Femur (tissue), 1 donor: ENCODE measurements around the gene KIDINS220.
A peak's percentile ranks its signal among the peaks of the same experiment; 100 is the strongest.

ENCODE experiments used
- DNase-seq: peaks from one replicate; pipeline ENCODE4 v3.0.0-alpha.2; 2017

KIDINS220 gene

DNA sequence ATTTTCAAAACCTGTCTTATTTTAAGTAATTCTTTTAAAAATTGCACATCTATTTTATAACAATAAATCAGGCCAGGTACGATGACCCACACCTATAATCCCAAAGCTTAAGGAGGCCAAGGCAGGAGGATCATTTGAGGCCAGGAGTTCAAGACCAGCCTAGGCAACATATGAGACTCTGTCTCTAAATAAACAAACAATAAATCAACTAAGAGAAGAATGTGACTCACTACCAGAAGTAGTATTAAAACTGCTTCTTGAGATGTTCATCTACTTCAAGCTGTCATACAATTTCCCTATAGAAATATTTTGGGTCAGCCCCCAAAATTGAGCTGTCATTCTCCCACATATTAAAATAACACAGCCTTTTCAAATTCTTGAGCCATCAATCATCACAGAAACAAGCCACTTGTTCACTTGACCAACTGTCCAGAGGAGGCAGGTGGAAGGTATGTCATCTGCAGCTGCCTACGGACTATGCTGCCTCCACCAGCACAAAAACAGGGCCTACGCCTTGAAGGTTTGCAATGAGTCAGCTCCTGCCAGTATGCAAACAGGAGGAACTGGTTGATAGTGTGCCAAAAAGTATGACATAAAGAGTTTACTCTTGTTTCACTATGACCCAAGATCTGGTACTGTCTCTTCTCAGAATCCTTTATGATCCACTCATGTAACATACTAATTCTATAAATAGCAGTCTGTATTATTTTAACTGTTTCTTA lies 33.6 kb downstream of the KIDINS220 start:
- DNase-seq, result no peak

DNA sequence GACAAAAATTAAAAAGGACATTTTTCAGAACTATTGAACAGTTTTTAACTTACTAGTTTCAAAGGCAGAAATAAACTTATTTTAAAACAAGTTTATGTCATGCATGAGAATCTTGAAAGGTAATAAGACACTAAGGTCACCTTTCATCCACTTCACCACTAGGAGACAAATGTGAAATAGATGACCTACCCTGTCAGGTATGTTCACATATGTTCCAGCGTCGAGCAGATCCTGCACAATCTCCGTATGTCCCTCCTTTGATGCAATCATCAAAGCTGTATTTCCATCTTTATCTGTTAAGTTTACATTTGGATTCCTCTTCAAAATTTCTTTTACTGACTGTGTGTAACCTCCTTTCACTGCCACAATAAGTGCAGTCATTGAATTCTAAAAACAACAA lies 34.7 kb downstream of the KIDINS220 start:
- no peak for DNase-seq

- DNase-seq, result no peak
Measured at GRCh38 chr2:8800821-8801220, 36.6 kb downstream of the KIDINS220 start.

DNA sequence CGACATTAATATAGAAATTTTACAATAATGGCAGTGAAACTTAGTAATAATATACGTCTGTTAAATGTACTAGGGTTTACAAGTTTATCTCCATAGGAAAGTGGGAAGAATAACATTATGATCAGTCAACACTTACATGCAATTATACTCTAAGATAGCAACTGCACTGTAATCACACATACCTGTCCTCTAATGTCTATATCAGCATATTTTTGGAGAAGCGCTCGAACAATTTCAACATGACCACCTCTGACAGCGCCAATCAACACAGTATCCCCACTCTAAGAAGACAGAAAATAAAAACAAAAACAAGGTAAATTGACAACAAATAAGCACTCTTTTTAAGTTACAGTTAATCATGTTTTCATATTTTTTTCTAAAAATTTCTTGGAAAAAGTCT lies 37.2 kb downstream of the KIDINS220 start:
- DNase-seq, result no peak

DNA sequence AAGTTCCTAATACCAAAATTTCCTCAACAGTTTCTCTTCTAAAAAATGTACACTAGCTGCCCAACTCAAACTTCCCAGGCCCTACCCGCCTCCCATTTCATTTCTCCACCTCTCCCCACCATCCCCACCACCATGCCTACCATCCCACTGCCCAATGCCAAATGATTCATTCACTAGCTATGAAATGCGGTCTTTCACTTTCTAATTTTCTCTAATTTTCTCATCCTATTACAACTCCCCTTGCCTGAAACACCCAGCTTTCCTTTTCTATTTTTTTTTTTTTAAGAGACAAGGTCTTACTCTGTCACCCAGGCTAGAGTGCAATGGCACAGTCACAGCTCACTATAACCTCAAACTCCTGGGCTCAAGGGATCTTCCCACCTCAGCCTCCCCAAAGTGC lies 38.4 kb downstream of the KIDINS220 start:
- no peak for DNase-seq

GRCh38 chr2:8798393-8798792 lies 39.0 kb downstream of the KIDINS220 start:
- DNase-seq, result no peak

GRCh38 chr2:8797682-8798081 lies 39.7 kb downstream of the KIDINS220 start:
- DNase-seq, result no peak

GRCh38 chr2:8796878-8797550 lies 40.4 kb downstream of the KIDINS220 start:
- DNase-seq, result no peak

DNA sequence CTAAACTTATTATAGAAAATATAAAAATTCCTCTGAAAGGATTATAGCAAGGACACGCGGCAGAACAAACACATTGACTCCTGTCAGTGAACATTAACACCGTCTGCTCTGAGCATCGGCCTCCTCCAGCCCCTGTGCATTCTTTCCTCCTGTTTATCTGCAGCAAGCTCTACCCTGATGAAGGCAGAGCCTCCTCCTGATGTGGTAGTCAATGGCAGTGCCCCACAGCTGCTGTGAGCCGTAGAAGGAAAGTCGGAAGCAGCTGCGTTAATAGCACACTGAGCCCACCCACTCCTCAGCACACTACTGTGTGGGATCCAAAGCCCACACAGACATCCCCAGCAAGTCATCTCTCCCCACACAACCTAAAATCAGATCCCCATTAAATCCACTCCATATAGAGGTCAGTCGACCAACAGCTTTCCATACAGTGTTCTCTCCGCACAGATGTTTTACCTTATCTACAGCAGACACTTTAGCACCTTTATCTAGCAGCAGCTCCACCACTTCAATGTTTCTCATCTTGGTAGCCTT lies 41.0 kb downstream of the KIDINS220 start:
- DNase-seq, result no peak

- DNase-seq, result no peak
Measured at GRCh38 chr2:8794923-8795825, 42.2 kb downstream of the KIDINS220 start.

DNA sequence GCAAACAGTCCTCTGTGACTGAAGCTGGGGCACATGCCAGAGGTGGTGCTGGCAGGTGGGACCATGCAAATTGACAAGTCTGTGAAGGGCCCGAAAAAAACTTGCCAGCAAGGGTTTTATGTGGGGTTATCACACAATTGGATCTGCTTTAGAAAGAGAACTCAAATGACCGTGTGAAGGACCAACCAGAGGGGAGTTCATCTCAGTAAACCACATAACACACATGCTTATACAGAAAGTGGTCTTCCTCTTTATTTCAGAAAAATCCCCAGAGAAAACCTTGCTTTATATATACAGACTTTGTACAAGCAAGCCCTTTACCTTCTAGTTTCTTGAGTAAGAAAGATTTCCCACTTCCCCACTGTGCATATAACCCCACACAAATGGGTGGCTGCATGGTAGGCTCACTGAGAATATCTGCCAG lies 46.7 kb downstream of the KIDINS220 start:
- no peak for DNase-seq

- DNase-seq, result no peak
Measured at GRCh38 chr2:8786463-8786862, 51.0 kb downstream of the KIDINS220 start.

GRCh38 chr2:8779795-8780671 lies 57.4 kb downstream of the KIDINS220 start:
- DNase-seq, result no peak

GRCh38 chr2:8774371-8774770 lies 63.0 kb downstream of the KIDINS220 start:
- DNase-seq, result no peak

GRCh38 chr2:8767324-8767723 lies 70.1 kb downstream of the KIDINS220 start:
- no peak for DNase-seq

DNA sequence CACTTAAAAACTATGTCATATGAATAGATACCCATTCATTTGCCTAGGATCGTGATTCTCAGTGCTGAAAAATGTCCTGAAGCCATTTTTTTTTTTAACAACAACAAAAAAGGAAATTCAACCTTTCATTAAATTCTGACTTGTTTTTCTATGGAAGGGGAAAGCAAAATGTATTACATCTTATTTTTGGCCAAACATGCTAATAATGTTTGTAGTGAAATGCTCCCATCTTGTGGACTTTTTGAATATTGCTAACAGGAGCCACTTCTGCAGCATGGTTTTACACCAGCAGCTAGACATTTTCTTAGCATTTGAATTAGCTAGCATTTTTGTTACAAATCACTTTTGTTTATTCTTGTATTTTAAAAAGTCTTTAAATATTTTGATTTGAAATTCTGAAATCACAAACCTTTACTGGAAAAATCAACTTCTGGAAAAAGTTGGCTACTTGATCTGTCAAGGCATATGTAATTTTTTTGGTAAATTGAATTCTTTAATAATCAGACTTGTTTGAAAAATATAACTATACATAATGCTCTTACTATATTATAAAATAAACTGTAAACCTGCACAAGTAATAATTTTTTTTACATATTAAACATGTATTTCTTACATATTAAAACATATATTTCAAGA lies 75.8 kb downstream of the KIDINS220 start:
- DNase-seq, result no peak

GRCh38 chr2:8756716-8757115 lies 80.7 kb downstream of the KIDINS220 start:
- no peak for DNase-seq

- no peak for DNase-seq
Measured at GRCh38 chr2:8756230-8756629, 81.2 kb downstream of the KIDINS220 start.

DNA sequence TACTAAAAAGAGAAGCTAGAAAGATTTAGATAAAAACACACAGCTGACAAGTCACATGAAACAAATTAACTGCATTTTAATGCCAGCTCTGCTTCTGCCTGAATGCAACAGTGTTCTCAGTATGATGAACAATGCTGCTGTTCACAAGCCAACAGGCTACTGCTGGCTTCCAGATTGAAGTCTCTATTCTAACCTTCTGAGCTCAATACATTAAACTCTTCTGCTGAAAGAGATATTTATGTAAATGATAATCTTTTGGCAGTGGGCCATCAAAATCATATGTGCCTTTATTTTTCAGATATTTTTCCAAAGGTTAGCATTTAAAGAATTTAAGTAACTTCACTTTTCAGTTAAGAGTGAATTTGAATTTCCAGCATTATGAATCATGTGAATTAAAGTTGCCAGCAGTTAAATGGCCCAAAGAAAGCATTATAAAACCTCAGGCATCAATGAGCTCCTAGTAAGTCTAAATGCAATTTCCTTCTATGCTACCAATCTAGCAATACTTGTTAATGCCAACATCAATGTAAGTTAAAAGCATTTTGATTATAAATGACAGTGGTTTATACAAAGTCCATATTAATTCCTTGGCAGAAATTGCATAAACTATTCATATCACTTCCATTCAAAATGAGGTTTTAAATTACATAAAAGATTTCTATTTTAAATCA lies 83.2 kb downstream of the KIDINS220 start:
- DNase-seq, result peak; percentile 46

- DNase-seq, result no peak
Measured at GRCh38 chr2:8753609-8754008, 83.8 kb downstream of the KIDINS220 start.

DNA sequence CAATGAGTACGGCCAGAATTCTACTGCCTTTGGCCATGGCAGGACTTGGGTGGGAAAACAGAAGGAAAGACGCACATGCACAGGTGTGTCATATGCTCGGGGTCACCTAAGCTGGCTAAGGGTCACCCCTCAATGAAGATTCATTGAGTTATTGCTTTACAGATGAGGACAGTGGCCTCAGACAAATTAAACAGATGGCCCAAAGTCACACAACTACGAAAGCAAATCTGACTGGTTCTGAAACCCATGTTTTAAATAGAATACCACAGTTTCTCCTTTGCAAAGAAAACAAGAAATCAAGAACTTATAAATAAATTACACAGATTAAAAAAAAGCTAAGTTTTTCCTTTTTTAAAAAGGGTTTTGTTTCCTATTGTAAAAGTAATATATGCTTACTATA lies 85.0 kb downstream of the KIDINS220 start:
- no peak for DNase-seq
